Fibroblast of lung (primary cell): ENCODE measurements around the gene DCP1B.

Experiments
- EZH2 ChIP-seq: IDR thresholded peaks from 2 replicates; pipeline ENCODE4 v1.5.1; 2012; ENCODE audit warnings: low read length, control low read depth, mild to moderate bottlenecking; ENCODE audit errors: missing control alignments
- TF ChIP-seq, protein P1 (sequence below), 2 donors: IDR thresholded peaks in 1 of 2; conservative IDR thresholded peaks in 1 of 2; 1 replicate in 1 of 2; 2 replicates in 1 of 2; pipeline ENCODE4 v1.5.1; 2011 to 2012; ENCODE audit warnings: low read length in 2 of 2, control low read depth in 1 of 2, inconsistent platforms in 1 of 2, low read depth in 1 of 2, mild to moderate bottlenecking in 1 of 2

DNA sequence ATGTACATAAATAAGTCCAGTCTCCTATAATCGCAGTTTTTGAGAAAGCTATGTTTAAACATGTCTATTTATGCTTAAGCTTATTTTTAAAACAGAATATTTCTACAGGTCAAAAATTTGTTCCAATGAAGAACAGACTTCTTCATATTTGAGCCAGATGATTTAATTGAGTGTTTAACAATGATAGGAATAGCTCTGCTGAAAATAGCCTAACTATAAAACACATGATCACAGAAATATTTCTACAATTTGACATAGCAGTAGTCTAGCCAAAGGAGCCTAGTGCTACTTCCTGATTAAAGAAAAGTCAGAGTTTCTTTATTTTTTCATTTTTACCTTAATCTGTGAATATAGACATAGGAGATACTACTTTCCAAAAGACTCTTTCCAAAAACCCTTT is 29.4 kb downstream of the DCP1B start:
- TF ChIP-seq, protein P1, sequence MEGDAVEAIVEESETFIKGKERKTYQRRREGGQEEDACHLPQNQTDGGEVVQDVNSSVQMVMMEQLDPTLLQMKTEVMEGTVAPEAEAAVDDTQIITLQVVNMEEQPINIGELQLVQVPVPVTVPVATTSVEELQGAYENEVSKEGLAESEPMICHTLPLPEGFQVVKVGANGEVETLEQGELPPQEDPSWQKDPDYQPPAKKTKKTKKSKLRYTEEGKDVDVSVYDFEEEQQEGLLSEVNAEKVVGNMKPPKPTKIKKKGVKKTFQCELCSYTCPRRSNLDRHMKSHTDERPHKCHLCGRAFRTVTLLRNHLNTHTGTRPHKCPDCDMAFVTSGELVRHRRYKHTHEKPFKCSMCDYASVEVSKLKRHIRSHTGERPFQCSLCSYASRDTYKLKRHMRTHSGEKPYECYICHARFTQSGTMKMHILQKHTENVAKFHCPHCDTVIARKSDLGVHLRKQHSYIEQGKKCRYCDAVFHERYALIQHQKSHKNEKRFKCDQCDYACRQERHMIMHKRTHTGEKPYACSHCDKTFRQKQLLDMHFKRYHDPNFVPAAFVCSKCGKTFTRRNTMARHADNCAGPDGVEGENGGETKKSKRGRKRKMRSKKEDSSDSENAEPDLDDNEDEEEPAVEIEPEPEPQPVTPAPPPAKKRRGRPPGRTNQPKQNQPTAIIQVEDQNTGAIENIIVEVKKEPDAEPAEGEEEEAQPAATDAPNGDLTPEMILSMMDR (conservative IDR thresholded peaks at IDR 0.05 in 1 of 2, IDR thresholded peaks at IDR 0.05 in 1 of 2; ENCODE audit: low read depth in 1 of 2, low read length in 2 of 2), result no peak
- no peak for TF ChIP-seq EZH2
